H1 (cell line): ENCODE measurements around the gene HSD17B3. TPM values are rescaled to one million over a fixed set of nuclear protein-coding genes. Genes with fewer than 3 reads are reported as not detected.

Source experiments
- CTCF ChIA-PET: fragments of 300-600 bp; sonication (Branson Sonifier 250); formaldehyde crosslinking; loops from one replicate; lab custom pipeline; 2021; ENCODE audit not compliant: partially characterized antibody; lab: Charles Lee
- POLR2A ChIA-PET: fragments of 300-600 bp; sonication (Branson Sonifier 250); formaldehyde crosslinking; loops from one replicate; lab custom pipeline; 2021; ENCODE audit warnings: inconsistent platforms; ENCODE audit not compliant: partially characterized antibody; lab: Charles Lee
- DNase-seq, 2 experiments: peaks; one replicate each; pipeline versions ENCODE4 v3.0.0 to v3.0.0-alpha.2; 2010 to 2022; ENCODE audit warnings: low spot score in 2 of 2, low read depth in 1 of 2, mixed read lengths in 1 of 2
- FAIRE-seq: peaks from 2 replicates; lab custom pipeline; 2011; peaks lifted over from hg19 to GRCh38; lab: Jason Lieb, UNC
- H2AFZ ChIP-seq: 2 replicates; pipeline ENCODE4 v1.8.1; 2012; ENCODE audit warnings: low read length, inconsistent platforms
- H2AK5ac ChIP-seq: 2 replicates; pipeline ENCODE4 v1.6.1; 2013; ENCODE audit warnings: low read depth, low read length
- H2BK120ac ChIP-seq: replicated peaks from 2 replicates; pipeline ENCODE3; 2013; ENCODE audit warnings: low read depth, low read length, inconsistent platforms
- H2BK12ac ChIP-seq: 2 replicates; pipeline ENCODE4 v1.6.1; 2013; ENCODE audit warnings: low read depth, low read length
- H2BK15ac ChIP-seq: 2 replicates; pipeline ENCODE4 v1.6.1; 2013; ENCODE audit warnings: low read length
- H2BK20ac ChIP-seq: 2 replicates; pipeline ENCODE4 v1.6.1; 2013; ENCODE audit warnings: low read length
- H2BK5ac ChIP-seq: 2 replicates; pipeline ENCODE4 v1.6.1; 2013; ENCODE audit warnings: low read depth, low read length
- H3K14ac ChIP-seq: 2 replicates; pipeline ENCODE4 v1.6.1; 2013; ENCODE audit warnings: inconsistent platforms; ENCODE audit not compliant: insufficient read length
- H3K18ac ChIP-seq: 2 replicates; pipeline ENCODE4 v1.6.1; 2013; ENCODE audit warnings: low read length; ENCODE audit errors: extremely low read depth
- H3K23ac ChIP-seq: 2 replicates; pipeline ENCODE4 v1.6.1; 2013; ENCODE audit warnings: inconsistent platforms; ENCODE audit not compliant: insufficient read length
- H3K23me2 ChIP-seq: 2 replicates; pipeline ENCODE4 v1.6.1; 2013; ENCODE audit warnings: low read depth, low read length
- H3K27ac ChIP-seq: 2 replicates; pipeline ENCODE4 v1.6.1; 2011; ENCODE audit warnings: low read depth, low read length, inconsistent platforms
- H3K27me3 ChIP-seq, 4 experiments: replicated peaks in 1 of 4; 1 replicate in 1 of 4; 2 replicates in 3 of 4; pipeline versions ENCODE4 v1.6.1 to v1.8.1; 2011 to 2013; ENCODE audit warnings: low read length in 3 of 4, mild to moderate bottlenecking in 3 of 4, inconsistent platforms in 2 of 4, mixed read lengths in 2 of 4, moderate library complexity in 1 of 4; ENCODE audit not compliant: control insufficient read depth in 3 of 4, insufficient read depth in 3 of 4; ENCODE audit errors: extremely low read depth in 1 of 4
- H3K36me3 ChIP-seq, 4 experiments: 2 replicates each; pipeline versions ENCODE4 v1.6.1 to v1.8.1; 2011 to 2013; ENCODE audit warnings: mild to moderate bottlenecking in 4 of 4, low read length in 3 of 4, moderate library complexity in 2 of 4, control low read depth in 1 of 4, inconsistent platforms in 1 of 4; ENCODE audit not compliant: insufficient read depth in 4 of 4, control insufficient read depth in 2 of 4
- H3K4ac ChIP-seq: replicated peaks from 2 replicates; pipeline ENCODE3; 2013; ENCODE audit warnings: low read length, low read depth, mixed read lengths, inconsistent platforms; ENCODE audit not compliant: insufficient read length
- H3K4me1 ChIP-seq, 4 experiments: replicated peaks in 1 of 4; 1 replicate in 1 of 4; 2 replicates in 3 of 4; pipeline versions ENCODE4 v1.6.1 to v1.8.1; 2011 to 2013; ENCODE audit warnings: low read length in 3 of 4, inconsistent platforms in 2 of 4, mixed read lengths in 1 of 4; ENCODE audit not compliant: insufficient read depth in 4 of 4, control insufficient read depth in 3 of 4
- H3K4me2 ChIP-seq, 2 experiments: 2 replicates each; pipeline versions ENCODE4 v1.6.1 to v1.8.1; 2011 to 2013; ENCODE audit warnings: low read depth in 2 of 2, low read length in 2 of 2, control low read depth in 1 of 2, inconsistent platforms in 1 of 2, mild to moderate bottlenecking in 1 of 2; ENCODE audit not compliant: insufficient read depth in 1 of 2
- H3K4me3 ChIP-seq, 4 experiments: fragments of 200-600, 300-600 bp in 1 of 4; sonication (generic), shearing (Covaris generic), sonication (Bioruptor Twin) in 1 of 4; 2 replicates each; pipeline versions ENCODE4 v1.5.1 to v1.8.1; 2011 to 2016; ENCODE audit warnings: low read length in 4 of 4, low read depth in 3 of 4, control low read depth in 2 of 4, inconsistent platforms in 2 of 4, mild to moderate bottlenecking in 2 of 4, mixed read lengths in 1 of 4, moderate library complexity in 1 of 4; ENCODE audit not compliant: insufficient read depth in 2 of 4; ENCODE audit errors: extremely low read depth in 1 of 4
- H3K56ac ChIP-seq: replicated peaks from 2 replicates; pipeline ENCODE3; 2013; ENCODE audit warnings: low read depth, mild to moderate bottlenecking, mixed read lengths, low read length, inconsistent platforms; ENCODE audit not compliant: insufficient read length
- H3K79me1 ChIP-seq: 2 replicates; pipeline ENCODE4 v1.6.1; 2013; ENCODE audit warnings: low read depth, low read length, control low read depth
- H3K79me2 ChIP-seq, 2 experiments: 2 replicates each; pipeline versions ENCODE4 v1.6.1 to v1.8.1; 2012 to 2013; ENCODE audit warnings: low read length in 2 of 2, mild to moderate bottlenecking in 2 of 2, inconsistent platforms in 1 of 2; ENCODE audit not compliant: insufficient read depth in 2 of 2, control insufficient read depth in 1 of 2
- H3K9ac ChIP-seq, 4 experiments: replicated peaks in 1 of 4; 1 replicate in 1 of 4; 2 replicates in 3 of 4; pipeline versions ENCODE4 v1.6.1 to v1.8.1; 2011 to 2013; ENCODE audit warnings: low read depth in 3 of 4, low read length in 3 of 4, control low read depth in 2 of 4, mild to moderate bottlenecking in 2 of 4, moderate library complexity in 2 of 4, inconsistent platforms in 1 of 4; ENCODE audit errors: extremely low read depth in 1 of 4
- H3K9me3 ChIP-seq, 2 experiments: 2 replicates each; pipeline versions ENCODE4 v1.6.1 to v1.8.1; 2012 to 2013; ENCODE audit warnings: mild to moderate bottlenecking in 2 of 2, moderate library complexity in 2 of 2, control low read depth in 1 of 2, inconsistent platforms in 1 of 2, low read depth in 1 of 2, low read length in 1 of 2, mixed read lengths in 1 of 2; ENCODE audit not compliant: insufficient read depth in 2 of 2
- H4K20me1 ChIP-seq, 2 experiments: replicated peaks in 1 of 2; 2 replicates each; pipeline versions ENCODE3 to v1.8.1; 2011 to 2013; ENCODE audit warnings: inconsistent platforms in 2 of 2, low read length in 2 of 2, mild to moderate bottlenecking in 1 of 2; ENCODE audit not compliant: insufficient read depth in 2 of 2, control insufficient read depth in 1 of 2
- H4K5ac ChIP-seq: 2 replicates; pipeline ENCODE4 v1.6.1; 2013; ENCODE audit warnings: low read length, low read depth, mixed read lengths, inconsistent platforms; ENCODE audit not compliant: insufficient read length
- H4K8ac ChIP-seq: 2 replicates; pipeline ENCODE4 v1.8.0; 2013; ENCODE audit warnings: mild to moderate bottlenecking, moderate library complexity, low read length, inconsistent platforms; ENCODE audit not compliant: insufficient read depth; ENCODE audit errors: extremely low read depth
- H4K91ac ChIP-seq: replicated peaks from 2 replicates; pipeline ENCODE3; 2013; ENCODE audit warnings: low read length, mixed read lengths, inconsistent platforms; ENCODE audit not compliant: insufficient read length
- ASH2L ChIP-seq: fragments of 200-600, 300-600 bp; sonication (generic); IDR thresholded peaks from one replicate; pipeline ENCODE4 v1.7.1; 2017; ENCODE audit warnings: low read length
- BACH1 ChIP-seq: IDR thresholded peaks from 2 replicates; pipeline ENCODE4 v1.6.1; 2012; ENCODE audit warnings: low read length, improper control_type of control experiment
- BRCA1 ChIP-seq: IDR thresholded peaks from 2 replicates; pipeline ENCODE4 v1.6.1; 2012; ENCODE audit warnings: low read depth, low read length, improper control_type of control experiment
- JUND ChIP-seq: IDR thresholded peaks from 2 replicates; pipeline ENCODE4 v1.6.1; 2011; ENCODE audit warnings: mild to moderate bottlenecking, improper control_type of control experiment, low read length
- POLR2AphosphoS5 ChIP-seq: IDR thresholded peaks from 2 replicates; pipeline ENCODE4 v1.6.1; 2011; ENCODE audit warnings: low read depth, low read length
- POU5F1 ChIP-seq: IDR thresholded peaks from 2 replicates; pipeline ENCODE4 v1.6.1; 2011; ENCODE audit warnings: low read depth, mild to moderate bottlenecking, low read length, moderate library complexity
- SP2 ChIP-seq: IDR thresholded peaks from 2 replicates; pipeline ENCODE4 v1.6.1; 2012; ENCODE audit warnings: mild to moderate bottlenecking, low read length, inconsistent platforms
- TCF12 ChIP-seq: IDR thresholded peaks from 2 replicates; pipeline ENCODE4 v1.6.1; 2011; ENCODE audit warnings: low read depth, mild to moderate bottlenecking, low read length
- WGBS, 2 experiments: shearing (Covaris generic) in 1 of 2; methylation state at CpG; one replicate each; pipeline versions ENCODE4 v1.1.6 to v1.1.7; 2013 to 2015; ENCODE audit warnings: low lambda C conversion rate in 2 of 2, mixed read lengths in 2 of 2, inconsistent platforms in 1 of 2, low coverage in 1 of 2, missing lambda C conversion rate in 1 of 2; ENCODE audit not compliant: insufficient replicate concordance in 2 of 2, insufficient coverage in 1 of 2, insufficient read length in 1 of 2; ENCODE audit errors: extremely low coverage in 1 of 2, missing lambda C conversion rate in 1 of 2; 5-methylcytosine and 5-hydroxymethylcytosine counted together
- polyA plus RNA-seq, 7 experiments: library from polyadenylated mRNA; depleted of rRNA in 3 of 7; stranded (reverse) in 5 of 7; unstranded in 2 of 7; fragments of >200 nt in 5 of 7; fragments of 200-250 nt in 2 of 7; gene quantifications; 1 replicate in 5 of 7; 2 replicates in 1 of 7; 4 replicates in 1 of 7; pipeline versions ENCODE4 v1.2.1 to v1.2.3, GENCODE V29; 2011 to 2013; ENCODE audit warnings: missing spikeins in 2 of 7, mixed read lengths in 2 of 7
- total RNA-seq: library from RNA; stranded (reverse); fragmentation: NEBNext Ultra II Directional; extraction: Animal tissue kit (Norgen Biotek cat#: 25700); gene quantifications from 2 replicates; pipeline ENCODE4 v1.2.1, GENCODE V29; 2021
- TF ChIP-seq, protein P1 (sequence below): IDR thresholded peaks from 2 replicates; pipeline ENCODE4 v1.6.1; 2012; ENCODE audit warnings: inconsistent platforms

HSD17B3 gene
- total and polyA plus RNA-seq, 2 of the 8 experiments (the other 6 are each of a cell fraction or from before 2014, with no cell fraction given) = not detected

DNA sequence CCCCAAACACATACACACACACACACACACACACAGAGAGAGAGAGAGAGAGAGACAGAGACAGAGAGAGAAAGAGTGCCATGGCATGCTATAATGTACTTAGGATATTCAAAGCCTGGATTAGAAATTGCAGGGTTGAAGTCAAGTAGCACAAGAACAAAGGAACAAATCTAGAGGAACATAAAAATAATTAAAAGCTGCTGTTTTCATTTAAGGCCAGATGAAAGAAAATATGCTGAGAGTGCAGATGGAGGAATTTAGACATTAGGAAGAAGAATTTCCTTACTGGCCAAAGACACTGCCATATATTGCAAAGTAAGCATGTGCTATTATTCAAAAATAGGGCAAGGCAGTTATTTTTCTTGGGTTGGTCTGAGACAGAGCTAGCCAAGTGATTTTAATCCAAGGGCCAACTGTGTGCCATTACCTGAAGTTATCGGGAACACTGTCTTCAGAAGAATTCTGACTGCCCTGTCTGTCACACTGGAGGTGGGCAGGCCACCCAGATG is 31.7 kb downstream of the HSD17B3 start:
- Histone ChIP-seq H2AFZ (no peak overlapping the region), H4K5ac (no peak overlapping the region), H3K79me2 (no peaks in the 10 kb centered on the region), H2BK120ac (no peak overlapping the region), H2BK15ac (no peak overlapping the region), H3K56ac (no peak overlapping the region), H3K4ac (no peak overlapping the region), H3K9me3 (peaks cover 3 to 15% of the 10 kb centered on the region in 2 experiments), H4K8ac (no peak overlapping the region), H4K91ac (no peak overlapping the region), H3K4me2 (no peak overlapping the region), H3K23ac (no peak overlapping the region), H3K4me3 (no peak overlapping the region), H3K4me1 (peaks cover 0 to 5% (median 0%) of the 10 kb centered on the region in 4 experiments; a peak in 1 of 7 replicates), H4K20me1 (no peaks in the 10 kb centered on the region), H3K9ac (no peak overlapping the region), H3K23me2 (no peaks in the 10 kb centered on the region), H3K36me3 (no peaks in the 10 kb centered on the region), H2BK20ac (no peak overlapping the region), H2BK5ac (no peak overlapping the region), H3K79me1 (no peaks in the 10 kb centered on the region), H2AK5ac (no peak overlapping the region), H3K18ac (no peak overlapping the region), H3K14ac (no peak overlapping the region), H3K27ac (no peak overlapping the region), H3K27me3 (no peaks in the 10 kb centered on the region), H2BK12ac (no peak overlapping the region)
- ChIA-PET CTCF (interaction anchor here (0.7 to 4.2 kb wide), 4 partner anchors 25 to 47 kb away, joined by 3 to 13 read pairs (median 4); no protein-coding TSS in a partner anchor), POLR2A (no interaction called here)
- no peak for TF ChIP-seq JUND
- TF ChIP-seq POLR2AphosphoS5 = no peak
- no peak for TF ChIP-seq TCF12
- no peak for TF ChIP-seq BACH1
- TF ChIP-seq SP2 = no peak
- TF ChIP-seq ASH2L = no peak
- TF ChIP-seq BRCA1 = no peak
- TF ChIP-seq, protein P1, sequence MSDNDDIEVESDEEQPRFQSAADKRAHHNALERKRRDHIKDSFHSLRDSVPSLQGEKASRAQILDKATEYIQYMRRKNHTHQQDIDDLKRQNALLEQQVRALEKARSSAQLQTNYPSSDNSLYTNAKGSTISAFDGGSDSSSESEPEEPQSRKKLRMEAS = no peak
- TF ChIP-seq POU5F1 = no peak
- no peak for DNase-seq
- FAIRE-seq = no peak
- 91% methylated on average over 1 of the region's 1 CpG; no CpG with 5 or more reads in 1 of the 2 experiments for WGBS, 2 experiments
